Activated T-helper 9 cell treated with anti-CD3 and anti-CD28 coated beads, Interleukin-2, amount 50 U/mL, for 16 hours (primary cell): ENCODE results near the gene DCAF5.
"Not testable (repeated sequence)": the region's sequence is repeated elsewhere in the genome, so short reads cannot be mapped to it uniquely, and the experiment has no call there.

Experiments
- DNase-seq: peaks from one replicate; pipeline ENCODE4 v3.0.0-alpha.2; 2020; ENCODE audit warnings: low read depth

Gene DCAF5

DNA sequence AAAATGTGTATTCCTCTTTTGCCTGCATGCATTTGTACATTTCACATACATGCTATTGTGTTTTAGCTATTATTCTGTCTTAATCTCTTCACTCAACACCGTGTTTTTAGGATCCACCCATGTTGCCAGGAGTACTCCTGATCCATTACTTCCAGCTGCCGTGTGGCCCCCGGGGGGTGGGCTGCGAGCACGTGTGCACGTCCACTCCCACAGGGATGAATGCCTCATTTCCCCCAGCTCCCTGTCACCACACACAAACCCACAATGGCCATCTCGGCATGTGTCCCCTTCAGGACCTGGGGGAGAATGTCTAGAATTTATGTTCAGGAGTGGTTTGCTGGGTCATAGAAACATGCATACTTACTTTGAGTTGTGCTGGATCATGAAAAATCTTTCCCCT, 111.1 kb downstream of the DCAF5 start:
- DNase-seq, result no peak

- no peak for DNase-seq
Observed at GRCh38 chr14:69040353-69040752, 112.6 kb downstream of the DCAF5 start.

DNA sequence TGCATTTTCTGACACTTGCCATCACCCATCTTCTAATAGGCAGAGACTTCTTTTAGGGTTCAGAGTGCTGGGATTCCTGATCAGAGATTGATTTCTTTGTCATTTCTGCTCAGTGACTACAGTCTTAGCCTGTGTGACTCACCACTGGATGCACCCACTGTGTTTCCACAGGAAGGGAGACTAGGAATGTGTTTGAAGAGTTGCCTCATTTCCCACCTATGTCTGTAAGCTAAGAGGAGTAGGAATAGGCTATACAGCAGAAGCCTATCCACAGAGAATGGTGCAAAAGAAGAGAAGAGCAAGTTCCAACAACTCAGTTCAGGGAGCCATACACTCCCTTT, 113.7 kb downstream of the DCAF5 start:
- DNase-seq, result no peak

DNA sequence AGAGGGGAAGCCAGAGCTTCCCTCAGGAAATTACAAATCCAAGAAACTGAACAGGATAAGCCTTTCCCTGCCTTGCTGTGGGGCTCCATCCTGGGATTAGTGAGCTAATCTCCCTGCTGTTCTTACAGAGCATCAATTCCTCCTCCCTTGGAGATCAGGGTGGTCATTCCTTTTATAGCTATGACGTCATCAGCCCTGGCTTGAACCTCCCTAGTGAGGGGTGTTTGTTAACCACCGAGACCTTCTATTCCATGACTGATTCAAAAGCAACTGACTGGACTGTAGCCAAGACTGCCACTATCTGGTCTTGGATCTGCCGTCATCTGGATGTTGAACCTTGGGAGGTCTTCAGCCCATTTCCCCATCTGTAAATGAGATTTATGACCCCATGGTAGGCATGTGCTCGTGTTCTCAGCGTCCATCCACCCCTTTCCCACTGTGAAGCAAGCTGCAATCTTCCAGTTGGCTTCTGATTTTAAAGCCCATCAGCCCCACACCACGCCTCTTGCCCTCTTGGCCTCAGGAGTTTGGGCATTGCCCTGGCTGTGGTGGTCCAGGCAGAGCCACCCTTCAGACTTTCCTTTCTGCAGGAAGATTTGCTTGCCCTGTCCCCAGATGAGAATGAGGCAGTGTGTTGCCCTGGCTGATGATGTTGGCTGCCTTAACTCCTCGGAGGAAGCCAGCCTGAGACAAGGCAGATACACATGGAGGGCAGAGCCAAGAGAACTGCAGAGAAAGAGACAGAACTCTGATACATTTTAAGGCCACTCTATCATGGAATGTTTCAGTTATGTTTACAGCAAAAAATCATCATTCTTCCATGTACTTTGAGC, 114.2 kb downstream of the DCAF5 start:
- no peak for DNase-seq

- DNase-seq, result no peak
Observed at GRCh38 chr14:69037790-69038454, 115.0 kb downstream of the DCAF5 start.

DNA sequence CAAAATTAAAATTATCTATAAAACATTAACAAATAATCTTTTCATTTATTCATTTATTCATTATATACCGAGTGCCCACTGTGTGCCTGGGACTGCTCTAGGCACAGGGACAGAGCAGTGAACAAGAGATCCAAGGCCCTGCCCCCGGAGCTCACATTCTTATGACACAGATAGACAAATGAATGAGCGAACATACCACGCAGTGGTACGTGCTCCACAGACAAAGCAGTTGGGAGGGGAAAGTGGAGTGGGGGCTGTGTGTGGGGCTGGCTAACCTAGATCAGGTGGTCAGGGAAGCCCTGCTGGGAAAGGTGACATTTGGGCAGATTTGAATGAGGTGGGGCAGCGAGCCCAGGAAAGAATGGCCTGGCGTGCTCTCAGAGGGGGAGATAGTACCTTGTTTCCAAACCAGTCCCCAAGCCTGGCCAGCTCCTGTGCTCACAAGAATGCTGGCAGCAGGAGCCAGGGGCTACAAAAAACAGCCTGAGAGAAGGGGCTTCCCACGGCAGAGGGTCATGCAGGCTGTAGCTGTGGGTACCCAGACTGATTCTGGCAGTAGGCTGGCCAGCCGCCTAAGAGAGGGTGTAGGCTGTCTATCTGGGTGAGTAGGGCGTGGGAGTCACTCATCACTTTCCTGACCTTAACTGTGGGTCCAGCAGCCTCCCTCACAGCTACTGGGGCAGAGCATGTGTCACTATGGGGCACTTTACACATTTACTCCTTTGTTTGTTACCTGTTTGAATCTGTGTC, 116.0 kb downstream of the DCAF5 start:
- DNase-seq, result no peak

DNA sequence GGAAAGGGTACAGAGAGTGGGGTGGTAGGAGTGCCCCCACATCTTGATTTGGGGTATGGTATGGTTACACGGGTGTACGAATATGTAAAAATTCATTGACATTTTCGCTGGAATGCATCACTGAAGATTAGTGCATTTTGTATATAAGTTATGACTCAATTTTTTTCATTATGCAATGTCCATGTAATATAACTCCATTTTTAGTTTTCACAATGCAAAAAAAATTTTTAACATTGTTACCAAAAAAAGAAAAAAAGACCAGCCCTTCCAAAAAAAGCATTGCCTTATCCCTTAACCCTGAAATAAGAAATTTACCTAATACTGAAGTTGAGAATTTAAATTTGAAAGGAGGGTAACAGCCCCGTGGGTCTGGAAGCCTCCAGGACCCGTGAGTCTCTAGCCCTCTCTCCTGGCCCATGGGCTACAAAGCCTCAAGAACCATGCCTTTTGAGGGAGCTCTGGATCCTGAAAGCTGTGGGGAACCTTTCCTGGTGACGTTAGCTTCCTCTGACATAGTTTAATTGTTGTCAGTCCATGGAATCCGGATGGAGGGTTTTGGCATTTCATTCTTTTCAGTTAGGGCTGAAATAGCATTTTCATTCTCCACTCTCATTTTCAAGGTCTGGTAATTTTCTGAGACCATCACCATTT, 118.2 kb downstream of the DCAF5 start:
- no peak for DNase-seq

- no peak for DNase-seq
Observed at GRCh38 chr14:69027242-69027913, 125.5 kb downstream of the DCAF5 start.

- no peak for DNase-seq
Observed at GRCh38 chr14:69023035-69023434, 129.9 kb downstream of the DCAF5 start.

- DNase-seq, result not testable (repeated sequence)
Observed at GRCh38 chr14:69022093-69022492, 130.8 kb downstream of the DCAF5 start.

GRCh38 chr14:69017706-69018105, 135.2 kb downstream of the DCAF5 start:
- no peak for DNase-seq

DNA sequence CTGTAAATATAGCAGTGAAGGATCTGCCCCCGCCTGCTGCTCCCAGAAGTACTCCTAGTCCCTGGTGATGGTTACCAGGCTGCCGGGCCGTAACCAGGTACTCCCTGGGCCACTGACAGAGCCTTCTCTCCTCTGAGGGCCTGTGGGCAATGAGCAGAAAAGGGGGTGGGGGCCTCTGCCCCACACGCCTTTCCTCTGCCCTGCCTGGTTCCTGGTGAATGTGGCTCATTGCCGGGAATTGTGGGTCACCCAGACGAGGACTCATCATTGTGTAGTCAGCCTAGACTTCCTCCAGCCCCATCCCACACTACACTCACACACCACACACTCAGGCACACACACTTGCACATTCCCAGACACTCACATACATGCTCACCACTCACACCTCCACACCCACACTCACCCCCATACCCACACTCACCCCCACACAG, 138.1 kb downstream of the DCAF5 start:
- DNase-seq, result no peak

GRCh38 chr14:69013943-69014782, 138.8 kb downstream of the DCAF5 start:
- DNase-seq, result no peak

GRCh38 chr14:69012256-69012953, 140.5 kb downstream of the DCAF5 start:
- no peak for DNase-seq

GRCh38 chr14:69010648-69011047, 142.3 kb downstream of the DCAF5 start:
- no peak for DNase-seq

GRCh38 chr14:69008421-69008884, 144.5 kb downstream of the DCAF5 start:
- no peak for DNase-seq

DNA sequence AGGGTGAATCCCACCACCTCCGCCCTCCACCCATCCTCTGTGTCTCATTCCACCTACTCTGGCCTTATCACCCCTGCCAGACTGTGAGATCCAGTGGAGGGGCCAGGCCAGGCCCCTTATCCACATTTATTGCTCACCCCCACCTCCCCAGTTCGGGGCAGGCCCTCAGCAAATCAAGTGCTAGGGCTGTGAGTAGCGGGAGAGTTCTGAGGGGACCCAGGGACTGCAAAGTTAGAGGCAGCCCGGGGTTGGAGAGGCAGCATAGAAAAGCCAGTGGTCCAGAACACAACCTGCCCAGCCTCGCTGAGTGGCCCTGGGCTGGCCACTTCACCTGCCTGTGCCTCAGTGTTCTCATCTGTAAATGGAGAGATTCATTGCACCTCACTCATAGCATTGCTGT, 146.6 kb downstream of the DCAF5 start:
- DNase-seq, result no peak

DNA sequence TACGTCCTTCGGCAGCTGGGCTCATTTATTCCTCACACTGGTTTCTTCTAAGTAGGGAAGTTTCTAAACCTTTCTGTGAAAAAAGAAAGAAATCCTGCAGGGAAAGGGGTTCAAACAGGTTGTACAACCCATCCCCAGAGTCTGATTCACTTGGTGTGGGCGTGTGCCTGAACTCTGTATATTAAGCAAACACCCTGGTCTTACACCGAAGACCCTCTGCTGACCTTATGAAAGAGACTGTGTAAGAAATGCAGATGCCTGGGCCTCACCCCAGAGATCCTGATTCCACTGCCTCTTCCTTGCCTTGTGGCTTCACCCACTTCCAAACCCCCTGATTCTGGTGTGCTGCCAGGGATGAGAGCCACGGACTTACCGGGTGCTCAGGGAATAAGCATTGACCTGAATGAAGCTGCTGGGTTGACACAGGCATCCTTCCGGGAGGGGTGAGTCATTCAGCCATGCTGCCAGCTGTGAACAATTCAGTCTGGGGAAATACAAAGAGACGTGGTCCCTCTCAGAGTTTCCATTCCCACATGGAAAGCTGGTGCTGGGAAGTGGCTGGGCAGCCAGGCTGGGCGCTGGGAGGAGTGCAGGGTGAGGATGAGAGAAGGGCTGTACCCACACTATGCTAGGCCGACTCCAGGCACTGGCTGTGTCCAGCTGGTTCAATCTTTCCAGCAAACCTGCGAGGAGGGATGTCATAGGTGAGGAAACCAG, 147.3 kb downstream of the DCAF5 start:
- no peak for DNase-seq

GRCh38 chr14:69004731-69005431, 148.0 kb downstream of the DCAF5 start:
- DNase-seq, result no peak
